ENCODE results near the gene SHISA9.

SHISA9 gene

GRCh38 chr16:13176711-13177110 lies 275.3 kb downstream of the SHISA9 start:
- no peak overlapping the region for H3K4me3 Mint-ChIP-seq
- H3K27me3 Mint-ChIP-seq, result peaks cover 13% of the 10 kb centered on the region
- no peaks in the 10 kb centered on the region for H3K36me3 Mint-ChIP-seq (ENCODE audit: low read depth)
- H3K4me1 Mint-ChIP-seq, result no peaks in the 10 kb centered on the region
- H3K27ac Mint-ChIP-seq, result no peak overlapping the region
- ATAC-seq (no peak), DNase-seq (no peak)
- H3K9me3 Mint-ChIP-seq, result no peaks in the 10 kb centered on the region

- DNase-seq (no peak), ATAC-seq (no peak)
- no peaks in the 10 kb centered on the region for H3K4me1 Mint-ChIP-seq
- peaks cover 13% of the 10 kb centered on the region for H3K27me3 Mint-ChIP-seq
- no peak overlapping the region for H3K4me3 Mint-ChIP-seq
- H3K9me3 Mint-ChIP-seq, result no peaks in the 10 kb centered on the region
- H3K36me3 Mint-ChIP-seq (ENCODE audit: low read depth), result no peaks in the 10 kb centered on the region
- no peak overlapping the region for H3K27ac Mint-ChIP-seq
Measured at GRCh38 chr16:13178318-13178717, 276.9 kb downstream of the SHISA9 start.

GRCh38 chr16:13181432-13181831 lies 280.0 kb downstream of the SHISA9 start:
- ATAC-seq (no peak), DNase-seq (no peak)
- Mint-ChIP-seq H3K9me3 (peaks cover 3% of the 10 kb centered on the region), H3K4me3 (no peak overlapping the region), H3K27ac (no peak overlapping the region), H3K27me3 (peaks cover 15% of the 10 kb centered on the region), H3K4me1 (no peaks in the 10 kb centered on the region), H3K36me3 (ENCODE audit: low read depth) (no peaks in the 10 kb centered on the region)

- Mint-ChIP-seq H3K4me1 (no peaks in the 10 kb centered on the region), H3K27me3 (peaks cover 2% of the 10 kb centered on the region), H3K9me3 (peaks cover 3% of the 10 kb centered on the region), H3K4me3 (no peak overlapping the region), H3K36me3 (ENCODE audit: low read depth) (no peaks in the 10 kb centered on the region), H3K27ac (no peak overlapping the region)
- ATAC-seq (no peak), DNase-seq (no peak)
Measured at GRCh38 chr16:13186813-13187212, 285.4 kb downstream of the SHISA9 start.

GRCh38 chr16:13189250-13189649 lies 287.9 kb downstream of the SHISA9 start:
- Mint-ChIP-seq H3K27me3 (peaks cover 2% of the 10 kb centered on the region), H3K27ac (no peak overlapping the region), H3K4me1 (no peaks in the 10 kb centered on the region), H3K9me3 (peaks cover 3% of the 10 kb centered on the region), H3K36me3 (ENCODE audit: low read depth) (no peaks in the 10 kb centered on the region), H3K4me3 (no peak overlapping the region)
- ATAC-seq, result no peak
- DNase-seq, result no peak

- H3K36me3 Mint-ChIP-seq (ENCODE audit: low read depth), result no peaks in the 10 kb centered on the region
Measured at GRCh38 chr16:13193721-13194120, 292.3 kb downstream of the SHISA9 start.

GRCh38 chr16:13194766-13195165 lies 293.4 kb downstream of the SHISA9 start:
- Mint-ChIP-seq H3K4me1 (no peaks in the 10 kb centered on the region), H3K4me3 (no peak overlapping the region), H3K36me3 (ENCODE audit: low read depth) (no peaks in the 10 kb centered on the region), H3K27ac (no peak overlapping the region), H3K9me3 (peaks cover 6% of the 10 kb centered on the region), H3K27me3 (no peaks in the 10 kb centered on the region)
- DNase-seq (no peak), ATAC-seq (no peak)

More at GRCh38 chr16:13193721-13194120, 292.3 kb downstream of the SHISA9 start:
- Mint-ChIP-seq H3K27ac (no peak overlapping the region), H3K4me1 (no peaks in the 10 kb centered on the region), H3K9me3 (peaks cover 6% of the 10 kb centered on the region), H3K4me3 (no peak overlapping the region), H3K27me3 (no peaks in the 10 kb centered on the region)
- no peak for ATAC-seq
- DNase-seq, result no peak

- Mint-ChIP-seq H3K4me1 (no peaks in the 10 kb centered on the region), H3K36me3 (ENCODE audit: low read depth) (no peaks in the 10 kb centered on the region), H3K9me3 (no peaks in the 10 kb centered on the region), H3K4me3 (no peak overlapping the region), H3K27me3 (no peaks in the 10 kb centered on the region), H3K27ac (no peak overlapping the region)
- DNase-seq, result no peak
- ATAC-seq, result no peak
Measured at GRCh38 chr16:13203725-13204124, 302.3 kb downstream of the SHISA9 start.

- H3K36me3 Mint-ChIP-seq (ENCODE audit: low read depth), result no peaks in the 10 kb centered on the region
- H3K4me3 Mint-ChIP-seq, result no peak overlapping the region
- ATAC-seq (no peak), DNase-seq (no peak)
- H3K4me1 Mint-ChIP-seq, result no peaks in the 10 kb centered on the region
- H3K9me3 Mint-ChIP-seq, result no peaks in the 10 kb centered on the region
- no peaks in the 10 kb centered on the region for H3K27me3 Mint-ChIP-seq
- H3K27ac Mint-ChIP-seq, result no peak overlapping the region
Measured at GRCh38 chr16:13205352-13205751, 304.0 kb downstream of the SHISA9 start.

GRCh38 chr16:13206606-13207005 lies 305.2 kb downstream of the SHISA9 start:
- DNase-seq (no peak), ATAC-seq (no peak)
- H3K9me3 Mint-ChIP-seq, result no peaks in the 10 kb centered on the region
- no peak overlapping the region for H3K4me3 Mint-ChIP-seq
- H3K27ac Mint-ChIP-seq, result no peak overlapping the region
- H3K36me3 Mint-ChIP-seq (ENCODE audit: low read depth), result no peaks in the 10 kb centered on the region
- no peaks in the 10 kb centered on the region for H3K27me3 Mint-ChIP-seq
- H3K4me1 Mint-ChIP-seq, result no peaks in the 10 kb centered on the region

- Mint-ChIP-seq H3K4me3 (no peak overlapping the region), H3K9me3 (no peaks in the 10 kb centered on the region), H3K27me3 (no peaks in the 10 kb centered on the region), H3K4me1 (no peaks in the 10 kb centered on the region), H3K27ac (no peak overlapping the region), H3K36me3 (ENCODE audit: low read depth) (no peaks in the 10 kb centered on the region)
- ATAC-seq (no peak), DNase-seq (no peak)
Measured at GRCh38 chr16:13207151-13207550, 305.8 kb downstream of the SHISA9 start.

GRCh38 chr16:13223666-13224065 lies 322.3 kb downstream of the SHISA9 start:
- ATAC-seq, result no peak
- no peak overlapping the region for H3K27ac Mint-ChIP-seq
- no peak overlapping the region for H3K4me3 Mint-ChIP-seq
- peaks cover 18% of the 10 kb centered on the region for H3K9me3 Mint-ChIP-seq
- no peaks in the 10 kb centered on the region for H3K27me3 Mint-ChIP-seq
- H3K4me1 Mint-ChIP-seq, result no peaks in the 10 kb centered on the region
- H3K36me3 Mint-ChIP-seq (ENCODE audit: low read depth), result no peaks in the 10 kb centered on the region
- DNase-seq, result no peak

- Mint-ChIP-seq H3K4me3 (no peak overlapping the region), H3K27ac (no peak overlapping the region), H3K27me3 (no peaks in the 10 kb centered on the region), H3K4me1 (no peaks in the 10 kb centered on the region), H3K36me3 (ENCODE audit: low read depth) (no peaks in the 10 kb centered on the region), H3K9me3 (peaks cover 5% of the 10 kb centered on the region)
- ATAC-seq, result no peak
- DNase-seq, result no peak
Measured at GRCh38 chr16:13229039-13229438, 327.6 kb downstream of the SHISA9 start.

GRCh38 chr16:13231365-13231764 lies 330.0 kb downstream of the SHISA9 start:
- Mint-ChIP-seq H3K27ac (no peak overlapping the region), H3K36me3 (ENCODE audit: low read depth) (no peaks in the 10 kb centered on the region), H3K4me1 (no peaks in the 10 kb centered on the region), H3K9me3 (peaks cover 5% of the 10 kb centered on the region), H3K27me3 (no peaks in the 10 kb centered on the region), H3K4me3 (no peak overlapping the region)
- ATAC-seq (no peak), DNase-seq (no peak)

- DNase-seq (no peak), ATAC-seq (no peak)
- H3K27me3 Mint-ChIP-seq, result no peaks in the 10 kb centered on the region
- H3K4me1 Mint-ChIP-seq, result no peaks in the 10 kb centered on the region
- peaks cover 9% of the 10 kb centered on the region for H3K9me3 Mint-ChIP-seq
- no peaks in the 10 kb centered on the region for H3K36me3 Mint-ChIP-seq (ENCODE audit: low read depth)
- H3K27ac Mint-ChIP-seq, result no peak overlapping the region
- H3K4me3 Mint-ChIP-seq, result no peak overlapping the region
Measured at GRCh38 chr16:13234999-13235398, 333.6 kb downstream of the SHISA9 start.

GRCh38 chr16:13236308-13236707 lies 334.9 kb downstream of the SHISA9 start:
- ATAC-seq (no peak), DNase-seq (no peak)
- H3K4me1 Mint-ChIP-seq, result no peaks in the 10 kb centered on the region

More at GRCh38 chr16:13236308-13236707, 334.9 kb downstream of the SHISA9 start:
- H3K36me3 Mint-ChIP-seq (ENCODE audit: low read depth), result no peaks in the 10 kb centered on the region
- H3K4me3 Mint-ChIP-seq, result no peak overlapping the region
- H3K27me3 Mint-ChIP-seq, result no peaks in the 10 kb centered on the region
- H3K9me3 Mint-ChIP-seq, result peaks cover 9% of the 10 kb centered on the region
- no peak overlapping the region for H3K27ac Mint-ChIP-seq

Measured in activated naive CD8-positive, alpha-beta T cell treated with anti-CD3 and anti-CD28 coated beads, Interleukin-2, amount 50 U/mL, for 24 hours (primary cell).